GM18526 (cell line): Measurements from ENCODE around the gene ANO2.

Experiments
- POLR2A ChIP-seq: IDR thresholded peaks from 3 replicates; pipeline ENCODE4 v1.6.1; 2011; ENCODE audit not compliant: insufficient read length; ENCODE audit errors: extremely low read depth

Gene ANO2

GRCh38 chr12:5889381-5890047 lies 55.5 kb downstream of the ANO2 start:
- TF ChIP-seq POLR2A: no peak

GRCh38 chr12:5888816-5889315 lies 56.2 kb downstream of the ANO2 start:
- TF ChIP-seq POLR2A: no peak

GRCh38 chr12:5884866-5885265 lies 60.2 kb downstream of the ANO2 start:
- TF ChIP-seq POLR2A: no peak

- TF ChIP-seq POLR2A: no peak
Measured at GRCh38 chr12:5884285-5884684, 60.8 kb downstream of the ANO2 start.

GRCh38 chr12:5882511-5883190 lies 62.4 kb downstream of the ANO2 start:
- TF ChIP-seq POLR2A: no peak

- no peak for TF ChIP-seq POLR2A
Measured at GRCh38 chr12:5881666-5882065, 63.4 kb downstream of the ANO2 start.

GRCh38 chr12:5881101-5881606 lies 63.9 kb downstream of the ANO2 start:
- TF ChIP-seq POLR2A: no peak

DNA sequence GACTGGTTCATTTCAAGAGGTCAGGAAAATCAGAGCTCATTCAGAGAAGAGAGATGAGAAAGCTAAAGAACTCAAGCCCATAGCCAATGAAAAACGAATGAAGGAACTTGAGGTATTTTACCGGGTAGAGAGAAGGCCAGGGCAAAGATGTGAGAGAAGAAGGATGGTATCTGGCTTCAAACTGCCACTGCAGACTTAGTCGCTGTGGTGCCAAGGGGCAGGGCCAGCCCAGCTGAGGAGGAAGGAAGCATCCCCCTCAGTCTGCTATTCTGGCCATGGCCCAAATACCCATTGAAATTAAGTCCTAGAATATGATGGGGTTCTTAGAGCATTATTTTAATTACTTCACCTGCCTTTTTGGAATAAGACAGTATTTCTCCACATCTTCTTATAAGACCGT lies 69.2 kb downstream of the ANO2 start:
- TF ChIP-seq POLR2A: no peak

DNA sequence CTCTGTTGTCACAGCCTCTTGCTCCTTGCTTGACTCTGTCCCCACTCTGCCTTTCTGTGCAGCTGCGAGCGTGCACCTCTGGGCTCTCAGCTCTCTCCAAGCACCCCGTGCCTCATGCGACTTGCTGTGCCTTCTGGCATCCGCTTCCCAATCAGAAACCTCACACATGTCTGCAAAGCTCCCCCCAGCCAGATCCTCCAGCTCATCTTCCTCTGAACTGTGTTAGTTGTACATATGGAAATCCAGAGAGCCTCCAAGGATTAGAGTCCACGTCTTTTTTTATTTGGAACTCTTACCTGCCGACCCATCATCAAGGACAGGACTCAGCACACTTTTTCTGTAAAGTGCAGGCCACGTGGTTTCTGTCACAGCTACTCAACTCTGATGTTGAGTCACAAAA lies 70.5 kb downstream of the ANO2 start:
- no peak for TF ChIP-seq POLR2A

GRCh38 chr12:5873281-5873919 lies 71.7 kb downstream of the ANO2 start:
- TF ChIP-seq POLR2A: no peak

DNA sequence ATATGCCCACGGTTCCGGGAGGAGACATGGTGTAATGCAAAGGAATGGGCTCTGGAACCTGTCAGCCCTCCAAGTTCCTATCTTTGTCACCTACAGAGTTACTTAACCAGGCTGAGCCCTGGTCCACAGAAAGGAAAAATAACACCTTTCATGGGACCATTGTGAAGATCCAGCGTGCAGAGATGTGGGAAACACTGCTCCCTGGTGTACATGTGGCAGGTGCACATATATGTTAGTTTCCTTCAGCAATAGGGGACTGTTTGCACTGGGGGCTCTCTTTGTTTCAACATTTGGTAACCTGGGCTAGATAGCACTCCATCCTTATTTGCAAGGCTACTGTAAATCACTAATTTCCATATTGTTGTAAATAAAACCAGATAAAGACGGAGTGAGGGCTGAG lies 72.3 kb downstream of the ANO2 start:
- no peak for TF ChIP-seq POLR2A

DNA sequence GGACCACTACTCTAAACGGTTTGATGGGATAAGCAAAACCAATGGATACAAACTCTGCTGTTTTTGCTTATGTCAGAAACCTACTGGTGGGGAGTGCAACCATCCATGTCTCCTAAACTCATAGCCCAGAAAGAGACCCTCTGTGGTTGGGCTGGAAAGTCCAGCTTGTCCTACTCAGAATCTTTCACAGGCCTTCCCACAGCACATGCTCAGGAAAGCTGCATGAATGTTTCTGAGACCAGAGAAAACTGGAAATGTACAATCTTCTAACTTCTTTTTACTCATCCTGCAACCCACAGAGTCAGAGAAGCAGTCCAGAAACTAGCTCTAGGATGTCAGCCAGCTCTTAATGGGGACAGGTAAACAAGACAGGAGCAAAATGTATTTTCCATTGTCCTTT lies 73.3 kb downstream of the ANO2 start:
- no peak for TF ChIP-seq POLR2A

DNA sequence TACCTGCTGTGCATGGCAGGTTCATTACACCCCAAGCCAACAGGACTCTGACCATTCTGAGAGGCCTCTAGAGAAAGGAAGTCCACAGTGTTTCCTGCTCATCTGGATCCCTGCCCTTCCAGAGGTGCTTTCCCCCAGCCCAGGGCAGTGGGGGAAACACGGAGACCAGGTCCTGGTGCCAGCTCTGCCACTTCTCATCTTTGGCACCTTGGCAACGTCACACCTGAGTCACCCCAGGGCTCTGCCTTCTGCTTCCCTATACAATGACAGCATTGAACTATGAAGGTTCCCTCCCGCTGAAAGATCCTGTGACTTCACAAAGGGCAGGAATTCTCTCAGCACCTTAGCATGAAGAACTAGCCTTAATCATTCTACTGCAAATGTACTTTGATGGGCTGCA lies 74.9 kb downstream of the ANO2 start:
- no peak for TF ChIP-seq POLR2A

- no peak for TF ChIP-seq POLR2A
Measured at GRCh38 chr12:5868625-5869295, 76.3 kb downstream of the ANO2 start.

DNA sequence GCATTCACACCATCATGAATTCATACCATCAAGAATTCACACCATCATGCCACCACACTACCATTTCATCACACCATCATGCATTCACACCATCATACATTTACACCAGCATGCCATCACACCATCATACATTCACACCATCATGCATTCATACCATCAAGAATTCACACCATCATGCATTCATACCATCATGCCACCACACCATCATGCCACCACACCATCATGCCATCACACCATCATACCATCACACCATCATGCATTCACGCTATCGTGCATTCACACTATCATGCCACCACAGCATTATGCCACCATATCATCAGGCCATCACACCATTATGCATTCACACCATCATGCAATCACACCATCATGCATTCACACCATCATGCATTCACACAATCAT lies 79.7 kb downstream of the ANO2 start:
- no peak for TF ChIP-seq POLR2A

DNA sequence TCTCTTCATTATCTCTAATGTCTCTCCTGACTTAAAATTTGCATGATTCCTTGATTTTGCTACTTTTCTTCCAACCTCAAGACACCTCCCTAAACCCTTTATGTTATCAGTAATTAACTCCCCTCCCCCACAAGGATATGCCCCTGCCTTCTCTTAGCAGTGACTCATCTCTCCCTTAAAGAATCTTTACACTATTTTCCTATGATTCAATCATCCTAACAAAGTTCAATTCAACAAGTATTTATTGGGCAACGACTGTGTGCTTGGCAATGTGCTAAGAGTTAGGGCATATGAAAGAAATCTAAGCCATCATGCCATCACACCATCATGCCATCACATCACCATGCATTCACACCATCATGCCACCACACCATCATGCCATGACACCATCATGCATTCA lies 80.1 kb downstream of the ANO2 start:
- TF ChIP-seq POLR2A: no peak

GRCh38 chr12:5864301-5864700 lies 80.8 kb downstream of the ANO2 start:
- no peak for TF ChIP-seq POLR2A
